Activated CD4-positive, alpha-beta T cell treated with anti-CD3 and anti-CD28 coated beads for 1 hour (primary cell): Measurements from ENCODE around the gene CCDC120.

ENCODE experiments used
- DNase-seq: peaks from one replicate; pipeline ENCODE4 v3.0.0-alpha.2; 2020

CCDC120 gene

GRCh38 chrX:49106296-49106695 is 47.5 kb downstream of the CCDC120 start:
- DNase-seq, result no peak

GRCh38 chrX:49106930-49107329 is 48.1 kb downstream of the CCDC120 start:
- DNase-seq, result no peak

DNA sequence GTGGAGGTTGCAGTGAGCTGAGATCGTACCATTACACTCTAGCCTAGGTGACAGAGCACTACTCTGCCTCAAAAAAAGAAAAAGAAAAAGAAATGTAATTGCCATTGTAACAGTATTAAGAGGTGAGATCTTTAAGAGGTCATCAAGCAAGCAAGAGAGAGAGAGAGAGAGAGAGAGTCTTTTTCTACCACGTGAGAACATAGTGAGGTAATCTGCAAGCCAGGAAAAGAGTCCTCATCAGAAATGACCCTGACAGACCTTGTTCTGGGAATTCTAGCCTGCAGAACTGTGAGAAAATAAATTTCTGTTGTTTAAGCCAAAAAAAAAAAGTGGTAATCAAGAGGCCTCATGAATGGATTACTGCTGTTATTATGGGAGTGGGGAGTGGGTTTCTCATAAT is 49.8 kb downstream of the CCDC120 start:
- no peak for DNase-seq

- DNase-seq, result no peak
These were observed 51.6 kb downstream of the CCDC120 start for GRCh38 chrX:49110417-49110816.

DNA sequence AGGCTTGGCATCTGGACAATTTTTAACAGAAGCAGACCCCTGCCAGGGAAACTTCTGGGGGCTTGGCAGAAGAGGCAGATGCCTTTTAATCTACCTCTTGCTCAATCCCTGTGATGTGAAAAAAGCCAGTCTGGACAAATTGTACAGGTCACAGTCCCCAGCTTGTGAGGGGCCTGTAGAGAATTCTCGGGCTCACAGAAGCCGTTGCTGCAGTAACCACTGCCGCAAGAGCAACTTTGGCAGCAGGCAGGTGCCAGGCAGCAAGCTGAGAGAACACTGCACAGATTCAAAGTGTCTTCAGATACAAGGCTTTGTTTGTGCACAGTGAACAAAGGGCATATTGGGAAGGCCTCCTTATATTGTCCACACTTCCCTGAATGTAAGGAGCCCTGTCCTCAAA is 53.0 kb downstream of the CCDC120 start:
- no peak for DNase-seq

DNA sequence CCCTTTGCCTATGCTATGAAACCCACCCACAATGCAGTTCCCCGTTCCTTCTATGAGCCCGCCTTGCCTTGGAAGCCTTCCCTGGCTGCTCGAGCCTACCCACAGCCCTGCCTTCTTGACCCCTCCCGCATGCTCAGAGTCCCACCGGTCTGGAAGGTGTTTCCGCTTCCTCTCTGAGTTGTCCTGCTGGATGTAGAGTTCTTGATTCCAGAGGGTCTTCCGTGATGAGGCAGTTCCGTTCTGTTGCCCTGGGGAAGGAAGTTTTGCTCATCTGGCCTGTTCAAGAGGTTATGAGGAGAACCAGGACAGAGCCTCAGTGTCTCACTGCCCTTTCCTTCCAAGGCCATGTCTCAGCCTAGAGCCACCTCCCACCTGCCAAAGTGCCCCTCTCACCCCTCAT is 57.3 kb downstream of the CCDC120 start:
- no peak for DNase-seq

GRCh38 chrX:49116716-49117115 is 57.9 kb downstream of the CCDC120 start:
- DNase-seq, result no peak

DNA sequence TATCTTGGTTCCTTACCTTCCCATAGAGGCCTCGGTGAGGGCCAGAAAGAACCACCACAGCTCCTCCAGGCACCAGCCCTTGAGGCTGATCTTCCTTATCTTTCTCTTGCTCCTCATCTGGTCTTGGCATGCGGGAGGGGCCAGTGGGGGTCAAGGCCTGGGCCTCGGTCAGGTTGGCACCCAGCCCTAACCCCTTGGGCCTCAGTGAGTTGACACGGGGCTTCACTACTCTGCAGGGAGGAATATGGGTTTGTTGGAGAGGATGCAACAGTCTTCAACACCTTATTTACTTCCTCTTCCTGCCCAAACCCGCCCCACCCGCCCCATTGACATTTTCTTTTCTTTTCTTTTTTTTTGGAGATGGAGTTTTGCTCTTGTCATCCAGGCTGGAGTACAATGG is 58.8 kb downstream of the CCDC120 start:
- DNase-seq, result no peak
